NCI-H774 (cell line): ENCODE measurements around the gene NMNAT2.

Experiments used
- DNase-seq: peaks from one replicate; lab custom pipeline; 2025; lab: John Stamatoyannopoulos, UW

NMNAT2 gene

DNA sequence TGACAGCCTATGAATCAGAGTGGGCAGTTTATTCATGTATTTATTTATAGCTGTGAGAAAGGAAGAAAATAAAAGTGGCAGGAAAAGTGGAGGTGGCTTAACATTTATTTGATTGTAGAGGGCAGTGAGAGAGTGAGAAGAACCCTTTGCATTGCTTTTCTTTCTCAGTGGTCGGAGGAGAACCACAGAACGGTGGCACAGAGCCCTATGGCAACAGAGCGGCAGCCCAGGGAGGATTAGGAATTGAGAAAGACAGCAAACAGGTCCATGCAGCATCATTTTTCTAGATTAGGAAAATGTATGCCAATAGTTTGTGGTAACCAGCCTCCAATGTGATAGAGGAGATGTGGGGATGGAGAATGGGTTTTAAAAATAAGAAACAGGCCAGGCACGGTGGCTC lies 53.1 kb downstream of the NMNAT2 start:
- no peak for DNase-seq

GRCh38 chr1:183363972-183364371 lies 54.2 kb downstream of the NMNAT2 start:
- DNase-seq, result no peak

GRCh38 chr1:183361081-183361480 lies 57.1 kb downstream of the NMNAT2 start:
- DNase-seq, result no peak

DNA sequence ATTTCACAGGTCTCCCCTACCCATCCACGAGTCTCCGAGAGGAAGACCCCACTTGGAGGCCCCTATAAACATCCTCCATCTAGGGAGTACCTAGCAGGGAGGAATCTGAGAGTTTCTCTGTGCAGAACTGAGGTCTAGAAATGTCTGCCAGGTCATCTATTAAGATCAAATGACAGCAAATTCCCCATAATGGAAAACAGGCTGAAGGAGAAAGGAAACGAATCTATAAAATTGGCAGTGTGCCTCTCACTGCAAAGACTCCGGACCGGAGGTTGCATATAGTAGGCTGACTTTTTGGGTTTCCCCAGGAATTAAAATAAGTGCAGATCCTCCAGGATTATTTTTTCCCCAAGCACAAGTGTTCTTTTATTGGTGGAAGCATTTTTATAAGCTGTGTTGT lies 57.7 kb downstream of the NMNAT2 start:
- DNase-seq, result no peak

DNA sequence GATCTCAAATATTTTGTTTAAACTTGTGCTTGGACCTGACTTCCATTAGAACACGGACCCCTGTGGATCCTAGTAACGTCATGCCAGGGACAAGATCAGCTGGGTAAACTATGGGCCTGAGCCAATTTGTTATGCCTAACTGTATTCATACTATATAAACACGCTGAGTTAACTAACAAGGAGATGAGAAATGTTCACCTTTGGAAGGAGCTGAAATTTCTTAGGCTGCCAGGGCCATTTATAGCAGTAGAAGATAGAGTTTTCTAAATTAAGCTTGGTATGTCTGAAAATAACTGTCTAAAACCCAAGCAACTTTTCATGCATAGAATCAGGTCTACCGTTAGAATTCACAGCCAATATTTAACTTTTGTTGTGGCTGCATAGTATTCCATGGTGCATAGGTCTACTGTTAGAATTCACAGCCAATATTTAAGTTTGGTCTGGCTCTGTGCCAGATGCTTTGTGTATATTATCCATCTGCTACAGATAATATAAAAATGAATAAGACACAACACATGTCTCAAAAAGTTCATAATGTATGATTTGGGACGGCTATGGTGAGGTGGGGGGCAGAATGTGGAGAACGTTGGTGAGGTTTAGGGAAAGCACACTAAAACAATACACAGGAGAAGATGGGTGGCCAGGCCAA lies 61.5 kb downstream of the NMNAT2 start:
- no peak for DNase-seq

DNA sequence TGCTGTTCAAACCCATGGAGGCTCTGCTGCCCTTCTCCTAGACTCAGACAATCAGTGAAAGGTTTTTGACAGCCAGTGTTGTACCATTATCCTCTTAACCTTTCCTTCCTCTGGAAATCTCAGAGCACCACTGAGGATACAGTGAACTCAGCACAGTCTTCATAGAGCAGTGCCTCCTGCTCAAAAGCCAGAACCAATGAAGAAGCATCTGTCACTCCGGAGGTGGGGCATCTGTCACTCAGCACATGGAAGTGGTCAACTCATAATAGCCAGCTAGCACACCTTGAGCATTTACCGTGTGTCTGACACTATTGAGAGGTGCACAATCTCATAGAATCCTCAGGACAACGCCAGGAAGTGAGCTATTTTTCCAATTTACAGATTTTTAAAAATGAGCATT lies 62.4 kb downstream of the NMNAT2 start:
- DNase-seq, result no peak

GRCh38 chr1:183355181-183355580 lies 63.0 kb downstream of the NMNAT2 start:
- DNase-seq, result no peak

DNA sequence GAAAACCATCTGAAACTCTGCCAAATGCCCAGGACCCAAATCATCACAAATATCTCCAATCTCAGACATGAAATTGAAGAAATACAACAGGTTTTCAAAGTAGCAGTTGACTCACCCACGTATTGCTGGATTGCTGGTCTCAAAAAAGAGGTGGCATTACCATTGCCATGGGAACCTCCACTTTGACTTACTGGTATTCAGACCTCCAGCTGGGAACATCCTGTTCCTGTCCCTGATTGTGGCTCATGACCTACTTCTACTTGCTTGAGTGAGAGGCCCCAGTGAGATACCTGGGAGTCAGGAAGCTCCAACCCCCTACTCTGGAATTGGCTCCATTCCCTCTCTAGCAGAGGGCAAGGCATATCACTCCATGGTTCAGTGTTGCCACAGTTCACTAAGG lies 64.6 kb downstream of the NMNAT2 start:
- DNase-seq, result no peak

- DNase-seq, result no peak
These were observed 68.9 kb downstream of the NMNAT2 start for GRCh38 chr1:183349201-183349711.

DNA sequence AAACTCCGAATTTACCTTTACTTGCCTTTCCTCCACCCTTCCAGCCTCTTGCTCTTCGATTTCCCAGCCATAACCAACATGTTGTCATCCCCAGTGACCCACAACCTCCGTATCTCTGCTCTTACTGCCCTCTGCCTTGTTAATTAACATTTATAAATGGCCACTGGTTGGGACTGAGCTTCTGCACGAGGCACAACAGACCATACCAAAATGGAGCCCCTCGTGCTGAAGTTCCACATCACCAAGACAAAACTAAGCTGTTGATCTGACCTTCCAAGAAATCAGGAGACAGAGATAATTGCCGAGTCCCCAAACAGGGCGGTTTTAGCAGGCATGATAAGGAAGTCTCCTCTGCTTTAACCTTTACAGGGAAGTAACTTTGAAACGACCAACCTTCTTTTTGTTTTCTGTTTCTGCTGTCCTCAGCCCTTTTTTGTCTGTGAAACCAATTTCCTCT lies 71.9 kb downstream of the NMNAT2 start:
- no peak for DNase-seq

DNA sequence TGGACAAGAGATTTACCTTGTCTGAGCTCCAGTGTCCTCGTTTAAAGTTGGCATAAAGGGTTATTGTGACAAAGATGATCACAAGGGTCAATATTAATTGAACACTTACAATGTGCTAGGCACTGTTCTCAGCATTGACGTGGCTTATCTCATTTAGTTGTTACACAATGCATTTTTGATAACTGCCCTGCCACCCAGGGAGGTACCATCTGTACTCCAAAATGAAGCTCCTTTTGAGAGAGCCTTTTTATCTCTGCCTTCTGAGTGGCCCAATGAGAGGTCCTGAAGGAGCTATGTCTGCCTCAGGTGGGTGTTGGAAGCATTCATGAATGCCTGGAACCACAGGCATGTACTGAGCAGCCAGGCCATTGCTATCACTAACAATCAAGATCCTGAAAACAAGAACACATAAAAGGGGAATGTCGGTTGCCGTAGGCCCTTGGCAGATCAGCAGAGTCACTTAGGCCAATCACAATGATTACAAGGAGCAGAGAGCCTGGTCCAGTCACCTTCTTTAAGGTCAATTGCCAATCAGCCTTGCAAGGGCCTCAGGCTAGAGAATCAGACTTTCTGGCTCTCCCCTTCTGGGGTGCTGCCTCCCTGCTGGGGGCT lies 78.5 kb downstream of the NMNAT2 start:
- no peak for DNase-seq

- no peak for DNase-seq
These were observed 87.0 kb downstream of the NMNAT2 start for GRCh38 chr1:183331091-183331742.

- DNase-seq, result no peak
These were observed 87.8 kb downstream of the NMNAT2 start for GRCh38 chr1:183330335-183330734.

DNA sequence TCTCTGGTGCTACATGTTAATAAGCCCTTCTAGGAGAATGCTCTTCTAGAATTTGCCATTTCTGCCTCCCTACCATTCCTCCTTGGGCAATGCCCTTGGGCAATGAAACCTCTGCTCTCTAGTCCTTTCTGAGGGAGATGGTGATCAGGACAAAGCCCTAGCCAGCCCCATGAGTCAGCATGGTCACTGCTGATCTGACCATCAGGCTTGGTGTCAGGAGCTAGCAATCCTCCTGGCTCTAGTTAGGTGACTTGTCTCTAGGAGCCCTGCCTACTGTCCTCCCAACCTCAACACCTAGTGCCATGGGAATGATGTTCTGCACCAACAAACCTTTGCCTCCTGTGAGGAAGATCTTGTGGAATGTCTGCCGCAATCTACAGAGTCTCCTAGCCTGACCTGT lies 89.8 kb downstream of the NMNAT2 start:
- no peak for DNase-seq

DNA sequence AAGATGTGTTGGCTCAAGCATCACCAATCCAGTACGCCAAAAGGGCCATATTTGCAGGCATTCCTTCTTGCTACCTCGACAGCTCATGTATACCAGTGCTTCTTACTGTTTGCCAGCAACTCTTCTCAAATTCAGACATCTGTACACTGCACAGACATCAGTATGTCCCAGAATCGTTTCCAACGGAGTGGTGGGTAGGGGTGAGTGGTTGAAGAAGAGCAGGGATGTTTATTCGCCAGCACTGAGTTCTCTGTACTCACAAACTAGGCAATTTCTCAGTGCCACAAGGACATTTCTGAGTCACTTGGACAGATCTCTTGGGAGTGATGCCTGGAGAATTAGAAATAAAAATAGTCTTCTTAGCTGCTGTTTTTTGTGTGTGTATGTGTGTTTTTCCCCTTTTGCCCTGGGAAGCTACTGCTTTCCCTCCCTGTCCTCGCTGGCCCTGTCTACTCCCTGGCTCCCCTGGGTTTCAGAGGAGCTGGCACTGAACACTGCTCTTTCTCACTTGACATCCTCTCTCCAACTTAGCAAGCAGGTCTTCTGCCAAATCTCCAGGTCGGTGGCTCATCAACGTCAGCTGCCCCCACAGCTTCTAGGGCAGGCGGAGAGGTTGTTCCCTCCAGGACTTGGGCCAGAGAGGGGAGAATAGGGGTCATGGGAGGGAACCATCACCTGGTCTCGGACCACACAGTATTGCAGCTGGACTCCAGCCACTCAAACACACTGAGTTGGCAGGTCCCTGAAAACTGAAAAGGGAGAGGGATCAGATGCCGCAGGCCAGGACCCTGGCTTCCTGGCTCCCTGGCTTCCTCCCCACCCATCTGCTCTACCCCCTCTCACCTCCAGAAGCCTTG lies 90.5 kb downstream of the NMNAT2 start:
- no peak for DNase-seq

- DNase-seq, result no peak
These were observed 94.1 kb downstream of the NMNAT2 start for GRCh38 chr1:183323849-183324683.

DNA sequence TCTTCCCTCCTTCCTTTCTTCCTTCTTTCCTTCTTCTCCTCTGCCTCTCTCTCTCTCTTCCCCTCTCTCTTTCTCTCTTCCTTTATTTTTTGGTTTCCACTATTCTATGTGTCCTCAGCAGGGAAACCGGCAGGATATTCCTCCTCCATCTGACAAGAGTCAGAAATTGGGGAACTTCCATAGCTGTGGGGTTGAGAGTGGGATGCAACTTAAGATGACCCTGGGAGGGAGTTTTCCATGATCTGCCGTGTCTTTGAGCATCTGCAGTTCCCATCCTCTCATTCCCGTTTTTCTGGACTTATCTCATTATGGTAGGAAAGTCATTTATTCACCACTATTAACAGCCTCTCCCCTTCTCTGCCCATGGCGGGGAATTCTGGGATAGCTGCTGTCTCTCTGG lies 98.6 kb downstream of the NMNAT2 start:
- DNase-seq, result no peak

GRCh38 chr1:183319051-183319450 lies 99.1 kb downstream of the NMNAT2 start:
- DNase-seq, result no peak

- no peak for DNase-seq
These were observed 99.7 kb downstream of the NMNAT2 start for GRCh38 chr1:183318433-183318832.

DNA sequence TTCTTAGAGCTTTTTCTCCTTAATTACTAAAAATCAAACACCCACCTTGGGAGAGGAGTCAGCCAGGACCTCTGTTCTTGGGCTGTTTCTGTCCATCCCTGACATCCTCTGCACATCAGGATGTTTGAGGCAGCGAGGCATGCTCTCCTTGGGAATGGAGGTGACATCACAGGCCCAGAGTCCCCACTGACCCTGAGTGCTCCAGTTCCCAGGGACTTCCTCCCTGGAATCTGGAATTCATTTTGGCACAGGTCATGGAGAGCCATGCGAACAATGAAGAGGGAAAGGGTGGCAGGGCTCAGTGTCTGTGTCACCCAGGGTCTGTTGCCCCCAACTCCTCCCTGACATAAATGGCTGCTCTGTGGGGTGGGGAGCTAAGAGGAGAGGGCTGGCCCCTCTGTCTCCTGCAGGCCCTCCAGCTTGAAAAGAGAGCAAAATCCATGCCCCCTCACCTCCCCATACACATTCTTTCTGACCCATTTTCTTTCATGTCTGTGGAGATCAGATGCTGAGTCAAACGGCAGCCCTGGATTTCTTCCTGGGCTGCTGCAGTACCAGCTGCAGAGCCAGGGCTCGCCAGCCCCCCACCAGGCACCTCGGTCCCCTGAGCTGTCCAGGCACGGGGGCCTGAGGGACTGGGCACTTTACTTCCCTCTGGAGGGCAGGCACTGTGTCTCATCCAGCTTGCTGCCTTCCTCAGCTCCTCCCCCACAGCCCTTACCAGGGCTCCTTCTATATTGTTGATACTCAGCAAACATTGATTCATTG lies 102.0 kb downstream of the NMNAT2 start:
- no peak for DNase-seq

DNA sequence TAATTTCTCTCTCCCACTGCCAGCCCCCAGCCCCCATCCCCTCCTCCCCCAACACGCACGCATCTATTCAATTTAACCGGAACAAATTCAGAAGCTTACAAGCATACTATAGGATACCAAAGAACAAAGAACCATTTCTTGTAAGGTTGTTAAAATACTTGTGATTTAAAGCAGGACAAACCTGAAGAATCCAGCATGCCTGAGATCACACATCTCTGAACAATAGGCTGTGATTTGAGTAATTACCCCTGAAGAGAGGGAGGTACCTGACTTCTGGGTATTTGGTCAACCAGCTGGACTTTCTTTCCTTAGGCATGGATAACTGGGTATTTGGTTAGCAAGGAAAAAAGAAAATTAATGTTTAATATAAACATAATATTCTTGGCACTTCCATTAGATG lies 105.1 kb downstream of the NMNAT2 start:
- DNase-seq, result no peak
